ENCODE measurements around the gene CDKN2A.

CDKN2A gene

DNA sequence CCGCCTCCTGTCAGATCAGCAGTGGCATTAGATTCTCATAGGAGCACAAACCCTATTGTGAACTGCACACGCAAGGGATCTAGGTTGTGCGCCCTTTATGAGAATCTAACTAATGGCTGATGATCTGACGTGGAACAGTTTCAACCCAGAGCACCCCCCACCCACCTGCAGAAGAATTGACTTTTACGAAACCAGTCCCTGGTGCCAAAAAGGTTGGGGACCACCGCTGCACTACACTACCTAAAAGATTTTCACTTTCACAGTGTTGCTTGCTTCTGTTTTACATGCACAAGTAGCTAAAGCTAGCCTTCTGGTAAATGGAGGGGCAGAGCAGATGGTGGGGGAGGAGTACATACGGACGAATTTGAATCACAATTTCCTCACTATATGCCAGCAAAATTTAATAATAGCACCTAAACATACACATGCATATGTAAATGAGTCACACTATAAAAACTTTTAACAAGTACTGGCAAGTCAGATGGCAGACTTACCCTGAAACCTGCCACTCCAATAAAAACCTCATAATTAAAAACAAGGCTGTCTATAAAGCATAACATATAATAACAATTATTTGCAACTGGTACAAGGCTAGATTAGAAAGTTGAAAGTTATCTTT lies 38.9 kb upstream of the CDKN2A start:
- Histone ChIP-seq H3K9me3 (ENCODE audit: control insufficient read depth in 2 of 2, low read length in 2 of 2) (no peaks in the 10 kb centered on the region), H3K4me1 (ENCODE audit: control insufficient read depth in 2 of 2, insufficient read depth in 2 of 2, low read length in 2 of 2) (peaks cover 5% of the 10 kb centered on the region in 2 donors), H3K9ac (ENCODE audit: low read depth in 1 of 2, low read length in 2 of 2) (no peak overlapping the region), H3K27ac (ENCODE audit: low read depth in 2 of 2, low read length in 2 of 2) (no peak overlapping the region), H3K27me3 (ENCODE audit: control insufficient read depth in 2 of 2, insufficient read depth in 2 of 2, low read length in 2 of 2) (no peaks in the 10 kb centered on the region), H3K36me3 (ENCODE audit: control insufficient read depth in 2 of 2, insufficient read depth in 2 of 2, low read length in 2 of 2) (no peaks in the 10 kb centered on the region), H3K4me3 (ENCODE audit: low read length in 2 of 2) (no peak overlapping the region)

DNA sequence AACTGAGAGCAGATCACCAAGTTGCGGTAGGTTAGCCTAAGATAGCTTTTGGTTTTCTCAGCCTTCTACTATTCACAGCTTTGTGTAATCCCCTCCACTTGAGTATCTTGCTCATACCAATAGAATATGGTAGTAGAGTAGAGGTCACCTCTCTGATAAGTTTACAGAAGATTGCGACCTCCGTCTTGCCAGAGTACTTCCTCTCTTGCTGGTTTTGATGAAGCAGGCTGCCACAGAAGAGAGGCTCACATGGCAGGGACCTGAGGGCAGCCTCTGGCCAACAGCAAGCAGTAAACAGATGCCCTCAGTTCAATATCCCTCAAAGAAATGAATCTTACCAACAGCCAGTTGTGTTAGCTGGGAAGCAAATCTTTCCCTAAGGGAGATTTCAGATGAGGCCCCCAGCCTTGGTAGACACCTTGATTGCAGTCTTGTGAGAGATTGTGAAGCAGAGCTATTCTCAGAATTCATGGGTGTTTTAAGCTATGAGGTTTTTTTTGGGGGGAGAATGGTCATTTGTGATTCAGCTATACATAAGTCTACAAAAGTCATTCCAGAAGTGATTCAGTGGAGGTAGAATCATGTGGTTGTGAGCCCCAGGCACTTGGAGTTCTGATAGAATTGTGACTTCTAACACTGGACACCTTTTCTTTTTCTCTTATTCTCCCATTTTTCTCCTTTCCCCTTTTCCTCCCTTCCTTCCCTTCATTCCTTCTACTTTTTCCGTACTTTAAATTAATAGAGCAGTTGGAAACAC lies 37.6 kb upstream of the CDKN2A start:
- H3K27ac ChIP-seq (ENCODE audit: low read depth in 2 of 2, low read length in 2 of 2) = no peak overlapping the region
- H3K4me3 ChIP-seq (ENCODE audit: low read length in 2 of 2) = no peak overlapping the region
- no peaks in the 10 kb centered on the region for H3K4me1 ChIP-seq (ENCODE audit: control insufficient read depth in 2 of 2, insufficient read depth in 2 of 2, low read length in 2 of 2)
- no peaks in the 10 kb centered on the region for H3K27me3 ChIP-seq (ENCODE audit: control insufficient read depth in 2 of 2, insufficient read depth in 2 of 2, low read length in 2 of 2)
- H3K9me3 ChIP-seq (ENCODE audit: control insufficient read depth in 2 of 2, low read length in 2 of 2) = no peaks in the 10 kb centered on the region
- no peaks in the 10 kb centered on the region for H3K36me3 ChIP-seq (ENCODE audit: control insufficient read depth in 2 of 2, insufficient read depth in 2 of 2, low read length in 2 of 2)
- no peak overlapping the region for H3K9ac ChIP-seq (ENCODE audit: low read depth in 1 of 2, low read length in 2 of 2)

DNA sequence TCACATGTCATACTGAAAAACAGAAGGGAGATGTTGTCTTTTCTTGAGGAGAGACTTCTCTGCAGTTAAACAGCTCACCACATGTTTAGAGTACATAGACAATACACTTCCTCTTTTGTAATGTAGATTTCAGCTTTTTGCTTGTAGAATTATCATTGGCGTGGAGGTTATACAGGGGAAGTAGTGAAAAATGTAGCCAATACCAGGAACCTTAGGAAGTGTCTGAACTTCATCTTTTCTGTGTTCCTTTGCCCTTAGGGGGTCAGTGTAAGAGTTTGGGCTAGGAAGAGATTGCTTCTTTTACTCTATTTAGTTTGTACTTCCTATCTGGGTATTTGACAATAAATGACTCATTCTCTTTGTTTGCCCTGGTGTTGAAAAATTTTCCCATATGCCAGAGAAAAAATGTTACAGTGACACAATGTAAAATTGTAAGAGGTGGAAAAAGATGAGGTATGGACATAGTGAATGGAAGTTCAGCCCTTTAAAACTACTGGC lies 36.0 kb upstream of the CDKN2A start:
- H3K27me3 ChIP-seq (ENCODE audit: control insufficient read depth in 2 of 2, insufficient read depth in 2 of 2, low read length in 2 of 2) = no peaks in the 10 kb centered on the region
- no peak overlapping the region for H3K4me3 ChIP-seq (ENCODE audit: low read length in 2 of 2)
- H3K4me1 ChIP-seq (ENCODE audit: control insufficient read depth in 2 of 2, insufficient read depth in 2 of 2, low read length in 2 of 2) = no peaks in the 10 kb centered on the region
- H3K27ac ChIP-seq (ENCODE audit: low read depth in 2 of 2, low read length in 2 of 2) = no peak overlapping the region
- no peaks in the 10 kb centered on the region for H3K36me3 ChIP-seq (ENCODE audit: control insufficient read depth in 2 of 2, insufficient read depth in 2 of 2, low read length in 2 of 2)
- H3K9ac ChIP-seq (ENCODE audit: low read depth in 1 of 2, low read length in 2 of 2) = no peak overlapping the region
- H3K9me3 ChIP-seq (ENCODE audit: control insufficient read depth in 2 of 2, low read length in 2 of 2) = no peaks in the 10 kb centered on the region

DNA sequence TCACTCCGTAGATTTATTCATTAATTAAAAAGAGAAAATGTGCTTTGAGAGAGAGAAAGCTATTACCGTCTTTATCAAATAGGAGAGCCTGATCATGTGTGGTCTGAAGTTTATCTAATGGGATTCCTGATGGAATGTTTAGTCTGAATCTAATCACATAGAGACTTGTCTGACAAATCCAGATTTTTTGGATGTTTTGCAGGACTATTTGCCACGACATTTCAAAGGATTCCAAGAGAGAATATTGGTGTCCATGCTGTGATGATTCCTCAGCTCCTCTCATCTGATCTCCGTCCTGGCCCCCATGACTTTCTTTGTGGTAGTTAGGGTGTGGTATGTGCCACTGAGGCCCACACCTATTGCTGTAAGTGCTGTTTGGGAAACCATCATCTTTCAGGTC lies 35.0 kb upstream of the CDKN2A start:
- H3K4me1 ChIP-seq (ENCODE audit: control insufficient read depth in 2 of 2, insufficient read depth in 2 of 2, low read length in 2 of 2) = no peaks in the 10 kb centered on the region
- H3K27ac ChIP-seq (ENCODE audit: low read depth in 2 of 2, low read length in 2 of 2) = no peak overlapping the region
- H3K36me3 ChIP-seq (ENCODE audit: control insufficient read depth in 2 of 2, insufficient read depth in 2 of 2, low read length in 2 of 2) = no peaks in the 10 kb centered on the region
- no peak overlapping the region for H3K4me3 ChIP-seq (ENCODE audit: low read length in 2 of 2)
- H3K27me3 ChIP-seq (ENCODE audit: control insufficient read depth in 2 of 2, insufficient read depth in 2 of 2, low read length in 2 of 2) = no peaks in the 10 kb centered on the region
- no peak overlapping the region for H3K9ac ChIP-seq (ENCODE audit: low read depth in 1 of 2, low read length in 2 of 2)
- no peaks in the 10 kb centered on the region for H3K9me3 ChIP-seq (ENCODE audit: control insufficient read depth in 2 of 2, low read length in 2 of 2)

DNA sequence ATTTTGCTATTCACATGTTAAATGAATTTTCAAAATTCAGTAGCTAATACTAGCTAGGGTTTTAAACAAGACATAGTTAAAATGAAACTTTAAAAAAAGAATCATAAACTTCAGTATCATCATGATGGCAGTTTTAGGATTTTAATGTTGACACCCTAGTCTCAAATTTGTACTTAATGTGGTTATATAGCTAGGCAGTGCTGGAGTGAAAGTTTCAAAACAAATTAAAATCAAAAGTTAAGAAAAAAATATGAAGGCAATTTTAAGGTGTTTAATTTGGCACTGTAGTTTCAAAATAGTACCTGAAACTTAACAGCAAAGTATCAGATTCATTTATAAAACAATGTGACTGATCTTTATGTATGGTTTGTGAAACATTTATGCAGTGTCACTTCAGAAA lies 34.2 kb upstream of the CDKN2A start:
- Histone ChIP-seq H3K9me3 (ENCODE audit: control insufficient read depth in 2 of 2, low read length in 2 of 2) (no peaks in the 10 kb centered on the region), H3K4me1 (ENCODE audit: control insufficient read depth in 2 of 2, insufficient read depth in 2 of 2, low read length in 2 of 2) (no peaks in the 10 kb centered on the region), H3K27ac (ENCODE audit: low read depth in 2 of 2, low read length in 2 of 2) (no peak overlapping the region), H3K36me3 (ENCODE audit: control insufficient read depth in 2 of 2, insufficient read depth in 2 of 2, low read length in 2 of 2) (no peaks in the 10 kb centered on the region), H3K4me3 (ENCODE audit: low read length in 2 of 2) (no peak overlapping the region), H3K9ac (ENCODE audit: low read depth in 1 of 2, low read length in 2 of 2) (no peak overlapping the region), H3K27me3 (ENCODE audit: control insufficient read depth in 2 of 2, insufficient read depth in 2 of 2, low read length in 2 of 2) (no peaks in the 10 kb centered on the region)

DNA sequence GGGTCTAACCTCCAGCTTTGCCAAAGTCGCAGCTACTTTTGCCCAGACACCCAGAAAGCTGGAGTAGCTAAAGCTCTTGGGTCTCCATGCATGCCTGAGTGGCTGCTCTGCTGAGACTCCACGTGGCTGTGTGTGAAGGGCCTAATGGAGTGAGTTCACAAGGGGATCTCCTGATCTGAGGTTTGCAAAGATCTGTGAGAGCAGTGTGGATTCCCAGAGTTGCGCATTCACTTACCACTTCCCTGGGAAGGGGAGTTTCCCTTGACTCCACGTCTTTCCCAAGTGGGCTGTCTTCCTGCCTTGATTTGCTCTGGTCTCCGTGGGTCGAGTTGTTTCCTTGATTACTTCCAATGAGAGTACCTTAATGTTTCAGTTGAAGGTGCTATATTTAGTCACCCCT lies 32.5 kb upstream of the CDKN2A start:
- Histone ChIP-seq H3K9me3 (ENCODE audit: control insufficient read depth in 2 of 2, low read length in 2 of 2) (no peaks in the 10 kb centered on the region), H3K4me3 (ENCODE audit: low read length in 2 of 2) (no peak overlapping the region), H3K9ac (ENCODE audit: low read depth in 1 of 2, low read length in 2 of 2) (no peak overlapping the region), H3K27ac (ENCODE audit: low read depth in 2 of 2, low read length in 2 of 2) (no peak overlapping the region), H3K4me1 (ENCODE audit: control insufficient read depth in 2 of 2, insufficient read depth in 2 of 2, low read length in 2 of 2) (no peaks in the 10 kb centered on the region), H3K36me3 (ENCODE audit: control insufficient read depth in 2 of 2, insufficient read depth in 2 of 2, low read length in 2 of 2) (no peaks in the 10 kb centered on the region), H3K27me3 (ENCODE audit: control insufficient read depth in 2 of 2, insufficient read depth in 2 of 2, low read length in 2 of 2) (no peaks in the 10 kb centered on the region)

DNA sequence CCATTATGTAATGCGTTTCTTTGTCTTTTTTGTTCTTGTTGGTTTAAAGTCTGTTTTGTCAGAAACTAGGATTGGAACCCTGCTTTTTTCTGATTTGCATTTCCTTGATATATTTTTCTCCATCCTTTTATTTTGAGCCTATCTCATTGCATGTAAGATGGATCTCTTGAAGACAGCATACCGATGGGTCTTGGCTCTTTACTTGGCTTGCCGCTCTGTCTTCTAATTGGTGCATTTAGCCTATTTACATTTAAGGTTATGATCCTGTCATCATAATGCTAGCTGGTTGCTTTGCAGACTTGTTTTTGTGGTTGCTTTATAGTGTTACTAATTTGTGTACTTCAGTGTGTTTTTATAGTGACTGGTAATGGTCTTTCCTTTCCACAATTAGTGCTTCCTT lies 28.2 kb upstream of the CDKN2A start:
- Histone ChIP-seq H3K27me3 (ENCODE audit: control insufficient read depth in 2 of 2, insufficient read depth in 2 of 2, low read length in 2 of 2) (no peaks in the 10 kb centered on the region), H3K36me3 (ENCODE audit: control insufficient read depth in 2 of 2, insufficient read depth in 2 of 2, low read length in 2 of 2) (no peaks in the 10 kb centered on the region), H3K4me3 (ENCODE audit: low read length in 2 of 2) (no peak overlapping the region), H3K4me1 (ENCODE audit: control insufficient read depth in 2 of 2, insufficient read depth in 2 of 2, low read length in 2 of 2) (no peaks in the 10 kb centered on the region), H3K9me3 (ENCODE audit: control insufficient read depth in 2 of 2, low read length in 2 of 2) (no peaks in the 10 kb centered on the region), H3K9ac (ENCODE audit: low read depth in 1 of 2, low read length in 2 of 2) (no peak overlapping the region), H3K27ac (ENCODE audit: low read depth in 2 of 2, low read length in 2 of 2) (no peak overlapping the region)

DNA sequence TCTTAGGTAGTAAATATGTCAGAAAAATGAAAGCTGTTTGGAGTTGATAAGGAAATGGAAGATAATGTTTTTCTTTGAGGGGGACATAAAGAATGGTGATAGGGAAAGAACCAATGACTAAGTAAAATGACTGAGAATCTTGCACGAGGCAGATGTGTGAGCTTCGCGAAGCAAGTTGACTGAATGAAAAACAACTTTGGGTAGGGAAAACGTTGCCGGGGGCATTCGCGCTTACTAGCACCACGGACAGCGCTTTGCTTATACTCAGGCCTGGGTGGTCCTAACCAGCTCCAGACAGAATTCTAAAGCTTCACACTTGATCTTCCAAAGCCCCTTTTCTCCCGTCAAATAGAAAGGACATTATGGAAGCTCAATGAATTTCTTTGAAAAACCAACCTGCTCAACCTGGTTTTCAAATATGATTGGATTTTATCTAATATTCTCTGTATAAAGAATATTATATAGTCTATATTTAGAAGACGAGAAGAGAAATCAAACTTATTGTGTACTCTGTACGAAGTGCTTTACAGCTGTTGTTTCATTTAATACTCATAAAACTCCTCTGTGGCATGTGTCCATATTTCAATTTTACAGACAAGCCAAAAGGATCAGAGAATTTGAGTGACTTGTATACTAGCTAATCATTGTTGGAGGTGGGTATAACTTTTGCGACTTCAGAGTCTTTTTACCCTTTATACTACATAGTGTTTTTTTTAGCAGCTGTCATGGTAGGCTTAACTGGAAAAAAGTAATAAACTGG lies 16.9 kb upstream of the CDKN2A start:
- peaks cover 2 to 9% of the 10 kb centered on the region in 2 donors for H3K27me3 ChIP-seq (ENCODE audit: control insufficient read depth in 2 of 2, insufficient read depth in 2 of 2, low read length in 2 of 2)
- no peak overlapping the region for H3K4me3 ChIP-seq (ENCODE audit: low read length in 2 of 2)
- H3K9ac ChIP-seq (ENCODE audit: low read depth in 1 of 2, low read length in 2 of 2) = no peak overlapping the region
- H3K36me3 ChIP-seq (ENCODE audit: control insufficient read depth in 2 of 2, insufficient read depth in 2 of 2, low read length in 2 of 2) = no peaks in the 10 kb centered on the region
- H3K4me1 ChIP-seq (ENCODE audit: control insufficient read depth in 2 of 2, insufficient read depth in 2 of 2, low read length in 2 of 2) = peaks cover 10 to 19% of the 10 kb centered on the region in 2 donors
- no peaks in the 10 kb centered on the region for H3K9me3 ChIP-seq (ENCODE audit: control insufficient read depth in 2 of 2, low read length in 2 of 2)
- H3K27ac ChIP-seq (ENCODE audit: low read depth in 2 of 2, low read length in 2 of 2) = no peak overlapping the region

DNA sequence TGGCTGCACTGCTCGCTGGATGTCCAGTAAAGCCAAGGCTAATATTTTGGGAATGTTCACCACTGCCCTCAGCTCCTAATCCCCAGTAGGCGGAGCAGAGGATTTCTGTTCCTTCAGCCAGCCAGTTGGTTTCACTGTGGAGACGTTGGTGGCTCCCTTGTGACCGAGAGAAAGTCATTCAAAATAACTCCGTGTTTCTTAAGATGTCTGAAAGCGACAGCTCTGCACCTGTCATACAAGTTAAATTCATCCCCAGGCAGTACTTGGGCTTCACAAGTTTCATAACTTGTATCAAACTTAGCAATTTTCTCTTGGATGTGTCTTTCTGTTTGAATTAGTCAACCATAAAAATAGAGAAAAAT lies 15.3 kb upstream of the CDKN2A start:
- H3K27me3 ChIP-seq (ENCODE audit: control insufficient read depth in 2 of 2, insufficient read depth in 2 of 2, low read length in 2 of 2) = peaks cover 11 to 20% of the 10 kb centered on the region in 2 donors
- peak overlapping the region; percentile 49 to 98 for H3K9ac ChIP-seq (ENCODE audit: low read depth in 1 of 2, low read length in 2 of 2)
- H3K9me3 ChIP-seq (ENCODE audit: control insufficient read depth in 2 of 2, low read length in 2 of 2) = no peaks in the 10 kb centered on the region
- H3K36me3 ChIP-seq (ENCODE audit: control insufficient read depth in 2 of 2, insufficient read depth in 2 of 2, low read length in 2 of 2) = peaks cover 9 to 12% of the 10 kb centered on the region in 2 donors
- H3K4me1 ChIP-seq (ENCODE audit: control insufficient read depth in 2 of 2, insufficient read depth in 2 of 2, low read length in 2 of 2) = peaks cover 10 to 19% of the 10 kb centered on the region in 2 donors
- peak overlapping the region; percentile 96 to 98 for H3K27ac ChIP-seq (ENCODE audit: low read depth in 2 of 2, low read length in 2 of 2)
- H3K4me3 ChIP-seq (ENCODE audit: low read length in 2 of 2) = peak overlapping the region; percentile 88 to 92
